Body of pancreas (tissue), 4 donors: Measurements from ENCODE around the gene ATCAY.

Source experiments
- POLR2A ChIP-seq, 3 donors: fragments of 450-650 bp; IDR thresholded peaks; one replicate each; pipeline ENCODE4 v1.6.1; 2016; ENCODE audit warnings: antibody characterized with exemption in 3 of 3, mild to moderate bottlenecking in 2 of 3
- TF ChIP-seq, protein P1 (sequence below), 7 experiments: fragments of 450-650 bp in 4 of 7; fragments of 200-600 bp in 3 of 7; sonication (generic) in 3 of 7; IDR thresholded peaks; one replicate each; pipeline ENCODE4 v1.5.1; 2016 to 2019; ENCODE audit warnings: antibody characterized with exemption in 7 of 7

DNA sequence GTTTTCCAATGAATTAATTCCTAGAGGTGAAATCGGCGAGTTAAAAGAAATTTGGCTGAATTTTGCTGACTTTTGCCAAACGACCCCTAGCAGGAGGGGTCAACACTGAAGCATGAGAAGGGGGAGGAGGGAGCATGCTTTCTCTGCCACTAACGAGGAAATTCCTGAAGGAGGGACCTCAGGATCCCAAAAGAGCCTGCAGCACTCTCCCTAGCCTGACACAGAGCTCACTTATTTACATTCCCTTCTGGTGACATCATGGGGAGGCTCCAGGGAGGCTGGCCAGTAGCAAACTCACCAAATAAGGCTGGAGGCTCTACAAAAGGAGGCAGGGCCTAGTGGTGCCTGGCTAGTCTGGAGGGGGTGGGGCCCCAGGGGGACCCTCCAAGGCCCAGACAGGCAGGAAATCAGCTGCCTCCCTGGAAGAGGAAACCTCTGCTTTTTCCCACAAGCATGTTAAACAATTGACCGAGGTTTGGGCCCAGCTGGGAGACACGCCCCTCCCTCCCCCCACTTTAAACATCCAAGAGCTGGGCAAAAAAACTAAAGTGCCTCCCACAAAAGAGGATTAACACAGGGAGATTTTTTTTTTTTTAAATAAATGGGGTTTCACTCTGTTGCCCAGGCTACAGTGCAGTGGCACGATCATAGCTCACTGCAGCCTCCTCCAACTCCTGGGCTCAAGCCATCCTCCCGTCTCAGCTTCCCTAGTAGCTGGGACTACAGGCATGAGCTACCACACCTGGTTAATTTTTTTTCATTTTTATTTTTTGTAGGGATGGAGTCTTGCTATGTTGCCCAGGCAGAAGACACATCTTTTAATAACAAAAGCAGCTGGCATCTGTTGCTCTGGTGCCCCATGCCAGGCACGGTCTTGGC, 88.3 kb downstream of the ATCAY start:
- TF ChIP-seq, protein P1, sequence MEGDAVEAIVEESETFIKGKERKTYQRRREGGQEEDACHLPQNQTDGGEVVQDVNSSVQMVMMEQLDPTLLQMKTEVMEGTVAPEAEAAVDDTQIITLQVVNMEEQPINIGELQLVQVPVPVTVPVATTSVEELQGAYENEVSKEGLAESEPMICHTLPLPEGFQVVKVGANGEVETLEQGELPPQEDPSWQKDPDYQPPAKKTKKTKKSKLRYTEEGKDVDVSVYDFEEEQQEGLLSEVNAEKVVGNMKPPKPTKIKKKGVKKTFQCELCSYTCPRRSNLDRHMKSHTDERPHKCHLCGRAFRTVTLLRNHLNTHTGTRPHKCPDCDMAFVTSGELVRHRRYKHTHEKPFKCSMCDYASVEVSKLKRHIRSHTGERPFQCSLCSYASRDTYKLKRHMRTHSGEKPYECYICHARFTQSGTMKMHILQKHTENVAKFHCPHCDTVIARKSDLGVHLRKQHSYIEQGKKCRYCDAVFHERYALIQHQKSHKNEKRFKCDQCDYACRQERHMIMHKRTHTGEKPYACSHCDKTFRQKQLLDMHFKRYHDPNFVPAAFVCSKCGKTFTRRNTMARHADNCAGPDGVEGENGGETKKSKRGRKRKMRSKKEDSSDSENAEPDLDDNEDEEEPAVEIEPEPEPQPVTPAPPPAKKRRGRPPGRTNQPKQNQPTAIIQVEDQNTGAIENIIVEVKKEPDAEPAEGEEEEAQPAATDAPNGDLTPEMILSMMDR (IDR thresholded peaks at IDR 0.05): peak in 1 of 7 experiments; percentile 2
- TF ChIP-seq POLR2A (IDR thresholded peaks at IDR 0.05): peak; percentile 21 to 39 (median 33)
